ENCODE results near the gene UGT1A10.

The UGT1A10 gene

GRCh38 chr2:233811087-233811486 lies 174.8 kb downstream of the UGT1A10 start:
- no peak for DNase-seq

DNA sequence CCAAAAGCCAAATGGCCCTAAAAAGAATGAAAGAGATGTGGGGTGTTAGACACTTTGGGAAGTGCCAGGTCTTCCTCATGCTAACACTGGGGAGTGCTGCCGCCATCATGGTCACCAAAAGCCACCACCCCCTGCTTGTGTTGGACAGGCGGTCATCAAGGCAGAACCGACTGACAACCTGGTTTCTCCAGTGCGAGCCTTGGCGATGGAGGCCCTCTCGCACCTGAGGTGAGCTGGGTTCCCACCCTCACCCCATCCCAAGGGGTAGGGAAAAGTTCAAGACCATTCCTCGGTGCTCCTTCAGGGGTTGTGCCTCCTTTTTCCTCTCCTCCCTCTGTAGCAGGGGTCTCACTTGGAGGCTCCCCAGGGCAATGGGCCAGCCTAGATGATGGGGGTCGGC lies 175.5 kb downstream of the UGT1A10 start:
- no peak for DNase-seq

DNA sequence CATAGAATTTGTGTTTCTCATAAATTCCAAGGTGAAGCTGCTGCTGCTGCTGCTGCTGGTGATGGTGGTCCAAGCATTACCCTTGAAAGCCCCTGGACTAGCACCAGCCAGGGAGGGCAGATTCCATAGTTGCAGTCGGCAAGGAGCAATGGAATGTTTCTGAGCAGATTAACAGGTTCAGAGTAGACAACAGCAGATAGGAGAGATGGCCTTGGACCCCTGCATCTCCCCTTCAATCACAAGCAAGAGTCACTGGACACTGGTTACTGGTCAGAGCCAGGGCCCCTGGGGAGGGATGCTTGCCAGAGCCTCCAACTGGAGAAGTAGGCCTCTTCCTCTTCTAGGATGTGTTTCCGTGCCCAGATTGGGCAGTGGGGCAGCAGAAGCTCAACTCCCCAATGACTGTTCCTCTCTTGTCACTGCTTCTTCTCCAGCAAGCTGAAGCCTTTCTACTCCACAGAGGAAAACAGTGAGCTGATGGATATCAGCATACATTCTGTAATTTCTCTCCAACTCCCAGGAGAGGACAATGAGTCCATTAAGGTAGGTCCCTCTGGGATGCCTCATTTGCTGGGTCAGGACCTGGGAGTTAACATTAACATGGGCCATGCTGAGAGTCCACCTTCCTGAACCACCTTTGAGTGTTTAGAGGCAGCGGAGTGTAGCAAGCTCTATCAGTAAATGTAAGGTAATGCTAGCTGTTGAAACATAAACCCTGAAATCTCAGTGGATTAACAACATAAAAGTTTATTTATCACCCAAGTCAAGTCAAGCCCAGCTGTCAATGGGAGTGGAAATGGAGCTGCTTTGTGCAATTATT lies 177.2 kb downstream of the UGT1A10 start:
- DNase-seq, result no peak

GRCh38 chr2:233814056-233814835 lies 178.0 kb downstream of the UGT1A10 start:
- peak; percentile 20 for DNase-seq

DNA sequence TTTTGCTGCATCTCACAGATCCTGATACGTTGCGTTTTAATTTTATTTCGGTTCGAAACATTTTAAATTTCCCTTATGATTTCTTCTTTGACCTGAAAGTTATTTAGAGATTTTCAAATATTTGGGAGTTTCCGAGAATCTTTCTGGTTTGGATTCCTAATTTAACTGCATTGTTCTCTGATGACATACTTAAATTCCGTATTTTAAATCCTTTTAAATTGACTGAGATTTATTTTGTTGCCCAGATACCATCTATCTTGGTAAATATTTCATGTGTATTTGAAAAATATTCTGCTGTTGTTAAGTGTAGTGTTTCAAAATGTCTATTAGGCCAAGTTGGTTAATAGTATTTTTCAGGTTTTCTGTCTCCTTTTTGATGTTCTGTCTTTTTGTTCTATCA lies 179.6 kb downstream of the UGT1A10 start:
- no peak for DNase-seq

DNA sequence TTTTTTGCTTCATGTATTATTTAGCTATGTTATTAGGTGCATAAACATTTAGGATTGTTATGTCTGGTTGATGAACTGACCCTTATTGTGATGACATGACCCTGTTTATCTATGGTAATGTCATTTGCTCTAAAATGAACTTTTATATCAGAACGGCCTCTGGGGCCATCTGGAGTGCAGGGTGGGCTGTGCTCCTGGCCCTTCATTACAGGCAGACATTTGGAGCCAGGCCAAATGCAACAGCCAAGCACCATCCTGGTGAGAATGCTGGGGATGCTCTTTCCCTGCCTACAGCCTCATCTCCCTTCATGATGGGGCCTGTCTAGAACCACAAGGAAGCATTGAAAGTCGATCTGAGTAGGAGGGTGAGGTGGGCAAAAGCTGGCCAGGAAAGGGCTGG lies 180.1 kb downstream of the UGT1A10 start:
- no peak for DNase-seq

GRCh38 chr2:233816771-233817170 lies 180.5 kb downstream of the UGT1A10 start:
- no peak for DNase-seq

- no peak for DNase-seq
Observed at GRCh38 chr2:233817361-233817911, 181.2 kb downstream of the UGT1A10 start.

GRCh38 chr2:233817995-233818638 lies 181.9 kb downstream of the UGT1A10 start:
- DNase-seq, result no peak

GRCh38 chr2:233818639-233819621 lies 182.7 kb downstream of the UGT1A10 start:
- no peak for DNase-seq

DNA sequence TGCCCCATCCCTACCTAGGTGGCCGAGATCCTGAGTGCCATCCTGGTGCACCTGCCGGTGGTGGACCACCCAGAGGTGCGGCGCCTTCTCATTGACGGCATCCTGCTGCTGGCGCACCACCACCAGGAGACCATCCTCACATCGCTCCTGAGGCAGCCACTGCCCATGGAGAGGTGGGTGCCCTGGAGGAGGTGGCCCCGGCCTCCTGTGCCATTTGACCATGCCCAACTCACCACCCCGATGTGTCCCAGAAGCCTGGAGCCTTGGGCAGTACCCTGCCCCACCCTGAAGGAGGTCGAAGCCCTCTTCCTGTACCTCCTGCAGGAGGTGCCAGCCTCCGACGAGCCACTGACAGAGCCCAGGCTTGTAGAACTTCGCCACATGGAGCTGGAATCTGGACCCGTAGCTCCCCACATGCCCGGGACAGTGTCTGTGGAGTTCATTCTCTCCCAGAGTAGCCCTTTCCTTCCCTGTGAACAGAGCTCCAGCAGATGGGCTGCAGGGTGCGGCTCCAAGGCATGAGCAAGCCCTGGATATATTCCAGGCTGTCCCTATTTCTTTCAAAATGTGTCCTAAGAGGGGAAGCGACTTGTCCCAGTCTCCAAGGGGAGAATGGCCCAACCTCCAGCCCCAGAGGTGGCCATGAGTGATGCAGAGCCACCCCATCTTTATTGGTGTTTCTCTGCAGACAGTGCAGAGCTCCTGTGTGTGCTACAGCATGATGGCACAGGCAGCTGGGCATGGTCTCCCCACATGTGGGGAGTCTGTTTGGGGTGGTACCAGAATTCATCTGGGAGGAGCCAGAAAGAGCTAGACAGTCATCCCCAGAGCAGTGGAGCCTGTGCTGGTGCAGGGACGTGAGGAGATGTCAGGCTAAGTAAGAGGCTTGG lies 183.9 kb downstream of the UGT1A10 start:
- no peak for DNase-seq

GRCh38 chr2:233820774-233821105 lies 184.5 kb downstream of the UGT1A10 start:
- DNase-seq, result no peak

DNA sequence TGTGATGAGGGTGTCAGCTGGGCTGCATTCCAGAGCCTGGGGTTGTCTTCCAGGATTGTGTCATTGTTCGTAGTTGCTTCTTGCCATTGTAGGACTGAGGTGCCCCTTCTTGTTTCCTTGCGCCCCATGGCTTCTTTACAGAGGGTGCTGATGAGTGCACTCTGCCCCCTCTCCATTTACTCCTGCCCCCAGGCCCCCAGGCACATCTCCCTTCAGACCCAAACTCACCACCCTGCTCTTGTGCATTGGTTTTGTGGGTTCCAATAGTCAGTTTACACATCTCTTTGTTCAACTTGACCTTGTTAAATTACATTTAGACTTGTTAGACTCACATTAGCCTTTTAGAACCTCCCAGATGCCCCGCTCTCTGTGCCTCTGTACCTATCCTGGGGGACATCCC lies 184.9 kb downstream of the UGT1A10 start:
- no peak for DNase-seq

DNA sequence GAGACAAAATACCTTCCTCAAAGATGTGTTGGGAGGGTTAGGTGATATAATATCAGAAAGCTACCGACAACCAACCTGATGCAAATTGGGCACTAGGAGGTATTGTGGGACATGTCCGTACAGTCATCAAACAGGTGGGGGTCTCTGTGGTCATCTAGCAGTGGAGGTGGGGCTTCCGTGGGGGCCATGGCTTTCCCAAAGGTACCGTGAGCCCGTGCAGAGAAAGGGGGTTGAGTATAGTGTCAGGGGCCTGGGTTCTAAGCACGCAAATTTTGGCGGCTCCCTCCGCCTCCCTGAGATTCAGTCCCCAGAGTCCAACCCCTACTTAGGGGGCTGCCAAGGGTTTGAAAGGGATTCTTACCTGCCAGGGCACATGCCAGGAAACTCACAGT lies 185.5 kb downstream of the UGT1A10 start:
- no peak for DNase-seq

GRCh38 chr2:233822101-233822771 lies 186.0 kb downstream of the UGT1A10 start:
- no peak for DNase-seq

All from activated CD4-positive, alpha-beta T cell treated with anti-CD3 and anti-CD28 coated beads, Interleukin-2, Interleukin-6, amounts not matched to agents 100 ng/mL and 50 ng/mL, durations not matched to agents 16 hours and 8 hours (primary cell).